ENCODE data around the gene ZNF232.
"Not testable (repeated sequence)": the region's sequence is repeated elsewhere in the genome, so short reads cannot be mapped to it uniquely, and the experiment has no call there.

The ZNF232 gene

DNA sequence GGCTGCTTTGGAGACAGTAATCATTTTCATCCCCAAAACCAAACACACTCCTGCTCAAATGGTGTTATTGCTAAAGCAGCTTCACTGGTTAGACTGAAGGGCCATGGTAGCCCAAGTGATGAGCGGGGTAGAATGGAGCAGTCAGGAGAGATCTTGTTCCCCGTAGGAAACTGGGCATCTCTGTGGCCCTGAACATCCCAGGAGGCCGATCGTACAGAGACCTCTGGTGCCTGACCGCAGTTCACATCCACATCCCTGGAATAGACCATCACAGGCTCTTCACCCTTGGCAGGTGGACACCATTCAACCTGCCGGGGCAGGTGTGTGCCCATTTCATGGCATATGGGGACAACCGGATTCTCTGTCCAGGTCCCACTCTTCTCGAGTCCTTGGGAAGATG is 18.1 kb upstream of the ZNF232 start:
- DNase-seq (ENCODE audit: low spot score): not testable (repeated sequence)

- no peak for DNase-seq (ENCODE audit: low spot score)
Measured at GRCh38 chr17:5128905-5129535, 17.3 kb upstream of the ZNF232 start.

DNA sequence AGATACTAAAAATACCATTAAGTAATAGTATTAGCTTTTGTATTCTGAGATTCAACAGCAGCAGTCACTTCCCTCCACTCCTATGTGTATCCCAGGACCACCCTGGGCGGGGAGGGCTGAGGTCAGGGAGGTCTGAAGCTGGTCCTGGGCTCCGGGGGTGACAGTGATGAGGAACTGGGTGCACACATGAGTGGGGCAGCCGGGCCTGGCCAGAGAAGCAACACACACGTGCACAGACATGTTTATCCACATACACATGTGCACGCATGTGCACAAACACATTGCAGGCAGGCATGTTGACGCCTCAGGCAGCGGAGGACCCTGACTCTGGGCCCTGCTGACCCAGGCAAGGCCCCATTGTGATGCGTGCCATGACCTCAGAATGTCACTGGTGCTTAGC is 16.7 kb upstream of the ZNF232 start:
- DNase-seq (ENCODE audit: low spot score): not testable (repeated sequence)

- DNase-seq (ENCODE audit: low spot score): no peak
Measured at GRCh38 chr17:5127910-5128309, 16.2 kb upstream of the ZNF232 start.

DNA sequence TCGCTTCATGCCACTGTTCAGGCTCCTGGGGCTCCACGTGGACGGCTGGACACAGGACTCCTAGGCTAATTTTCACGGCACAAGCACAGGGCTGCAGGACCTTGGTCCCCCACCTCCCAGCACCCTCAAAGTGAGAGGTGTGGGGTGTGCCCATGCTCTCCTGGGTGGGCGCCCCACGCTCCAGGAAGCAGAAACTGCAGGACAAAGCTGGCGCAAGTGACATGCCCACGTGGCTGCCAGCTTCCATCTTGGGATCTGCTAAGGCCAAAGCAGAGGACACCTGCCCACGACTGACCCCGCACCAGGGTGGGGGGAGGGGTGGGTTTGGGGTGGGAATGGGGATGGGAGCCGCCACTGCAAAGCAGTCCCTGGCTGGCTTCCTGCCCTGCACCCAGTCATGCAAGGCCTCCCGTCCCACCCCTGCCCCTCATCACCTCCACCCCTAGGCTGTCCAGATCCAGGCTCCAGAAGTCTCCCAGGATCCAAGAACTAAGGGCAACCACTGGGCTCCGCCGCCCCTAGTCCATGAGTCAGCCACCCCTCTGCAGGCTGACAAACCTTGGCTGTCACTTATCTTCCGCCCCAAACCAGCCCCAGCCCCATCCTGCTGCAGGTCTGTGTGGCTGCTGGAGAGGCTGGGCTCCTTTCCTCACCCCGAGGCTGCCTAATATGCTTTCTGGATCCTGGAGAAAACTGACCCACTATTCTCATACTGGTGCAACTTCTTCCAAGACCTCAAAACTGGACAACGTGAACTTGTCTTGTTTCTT is 15.2 kb upstream of the ZNF232 start:
- DNase-seq (ENCODE audit: low spot score): no peak

DNA sequence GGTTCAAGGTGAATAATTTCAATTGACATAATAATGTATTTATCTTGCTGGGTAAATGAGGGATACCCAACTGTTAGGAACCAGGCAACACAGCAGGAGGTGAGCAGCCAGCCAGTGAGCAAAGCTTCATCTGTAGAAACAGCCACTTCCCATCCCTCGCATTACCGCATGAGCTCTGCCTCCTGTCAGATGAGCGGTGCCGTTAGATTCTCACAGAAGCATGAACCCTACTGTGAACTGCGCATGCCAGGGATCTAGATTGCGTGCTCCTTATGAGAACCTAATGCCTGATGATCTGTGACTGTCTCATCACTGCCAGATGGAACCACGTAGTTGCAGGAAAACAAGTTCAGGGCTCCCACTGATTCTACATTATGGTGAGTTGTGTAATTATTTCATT is 13.2 kb upstream of the ZNF232 start:
- not testable (repeated sequence) for DNase-seq (ENCODE audit: low spot score)

DNA sequence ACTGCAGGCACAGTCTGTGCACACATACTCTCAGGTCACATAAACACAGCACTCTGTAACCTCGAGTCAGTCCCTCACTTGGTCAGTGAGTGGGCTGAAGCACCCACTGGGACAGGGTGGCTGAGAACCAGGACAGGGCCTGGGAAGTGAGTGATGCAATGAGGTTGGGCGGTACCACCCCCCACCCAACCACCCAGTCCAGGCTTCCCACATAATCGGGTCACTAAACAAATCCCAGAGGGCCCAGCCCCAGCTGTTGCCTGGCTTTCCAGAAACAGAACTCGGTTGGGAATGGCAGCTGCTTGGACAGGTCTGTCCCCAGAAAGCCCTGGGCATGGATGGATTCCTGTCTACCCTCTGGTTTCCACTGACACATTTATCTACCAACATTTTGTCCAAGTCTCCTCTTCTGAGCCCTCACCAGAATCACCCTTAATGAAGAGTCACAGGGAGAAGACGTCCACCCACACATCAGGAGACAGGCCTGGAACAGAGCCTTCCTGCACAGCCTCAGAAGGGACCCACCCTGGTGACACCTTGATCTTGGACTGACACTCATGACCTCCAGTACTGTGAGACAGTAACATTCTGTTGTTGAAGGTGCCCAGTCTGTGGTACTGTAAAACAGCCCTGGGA is 12.6 kb upstream of the ZNF232 start:
- not testable (repeated sequence) for DNase-seq (ENCODE audit: low spot score)

GRCh38 chr17:5123343-5124124 is 11.9 kb upstream of the ZNF232 start:
- no peak for DNase-seq (ENCODE audit: low spot score)

DNA sequence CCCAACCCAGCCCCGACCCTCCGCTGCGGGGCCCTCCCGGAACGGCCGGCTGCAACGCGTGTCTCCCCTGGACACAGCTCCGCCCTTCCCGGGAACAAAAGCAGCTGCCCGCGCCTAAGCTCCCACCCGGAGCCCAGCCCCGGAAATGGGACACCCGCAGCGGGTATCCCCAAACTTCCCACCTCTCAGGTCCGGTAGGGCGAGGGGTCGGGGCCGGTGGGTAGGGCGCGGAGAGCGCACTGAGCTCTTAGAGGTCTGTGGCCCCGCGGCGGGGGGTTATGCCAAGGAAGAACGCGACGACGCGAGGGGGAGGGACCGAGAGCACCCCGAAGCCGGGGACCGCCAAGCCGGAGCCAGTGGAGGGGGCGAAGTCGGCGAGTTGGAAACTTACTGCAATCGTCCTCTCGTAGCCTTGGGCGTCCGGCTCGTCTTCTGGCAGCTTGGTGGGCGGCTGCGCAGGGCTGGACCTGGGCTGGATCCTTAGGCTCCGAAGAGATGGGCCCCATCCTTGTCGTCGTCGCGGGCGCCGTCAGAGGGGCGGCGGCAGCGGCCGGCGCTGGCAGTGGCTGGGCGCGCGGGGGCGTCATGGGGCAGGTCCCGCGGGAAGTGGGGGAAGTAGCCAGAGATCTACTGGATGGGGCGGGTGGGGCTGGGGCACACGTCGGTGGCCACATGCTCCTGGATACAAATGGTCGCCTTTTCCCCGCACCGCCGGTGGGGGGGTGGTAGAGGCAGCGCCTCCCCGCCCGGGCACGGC is 11.1 kb upstream of the ZNF232 start:
- no peak for DNase-seq (ENCODE audit: low spot score)

- not testable (repeated sequence) for DNase-seq (ENCODE audit: low spot score)
Measured at GRCh38 chr17:5122056-5122455, 10.4 kb upstream of the ZNF232 start.

DNA sequence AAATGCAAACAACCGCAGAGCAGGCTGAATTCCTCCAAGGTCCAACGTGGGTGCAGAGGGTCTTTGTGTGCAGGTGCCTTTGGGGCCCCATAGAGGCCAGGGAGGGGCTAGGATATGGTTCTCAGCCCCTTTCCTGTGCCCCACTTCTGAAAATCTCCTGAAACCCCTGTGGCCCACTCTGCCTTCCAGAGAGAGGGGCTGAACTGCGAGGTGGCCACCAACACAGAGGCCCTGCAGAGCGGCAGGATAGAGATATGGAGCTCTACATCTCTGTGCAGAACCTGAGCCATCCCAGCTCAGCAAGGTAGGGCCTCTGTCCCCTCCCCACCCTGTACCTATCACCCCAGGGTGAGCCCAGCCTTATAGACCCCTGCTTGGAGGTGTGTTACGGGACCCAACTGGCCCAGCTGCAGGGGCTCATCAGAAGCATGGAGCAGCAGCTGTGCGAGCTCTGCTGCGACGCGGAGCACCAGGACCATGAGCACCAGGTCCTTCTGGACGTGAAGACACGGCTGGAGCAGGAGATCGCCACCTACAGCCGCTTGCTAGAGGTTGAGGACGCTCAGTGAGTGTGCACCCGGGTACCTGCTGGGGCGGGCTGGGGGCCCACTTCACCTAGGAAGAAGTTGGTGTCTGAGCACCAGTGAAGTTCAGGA is 9.6 kb upstream of the ZNF232 start:
- no peak for DNase-seq (ENCODE audit: low spot score)

- not testable (repeated sequence) for DNase-seq (ENCODE audit: low spot score)
Measured at GRCh38 chr17:5120436-5121185, 8.9 kb upstream of the ZNF232 start.

- DNase-seq (ENCODE audit: low spot score): no peak
Measured at GRCh38 chr17:5120036-5120435, 8.4 kb upstream of the ZNF232 start.

- DNase-seq (ENCODE audit: low spot score): no peak
Measured at GRCh38 chr17:5118219-5118618, 6.5 kb upstream of the ZNF232 start.

- DNase-seq (ENCODE audit: low spot score): no peak
Measured at GRCh38 chr17:5115673-5116651, 4.3 kb upstream of the ZNF232 start, which contains the start of gene USP6. TSS of gene USP6 (plus strand) at chr17:5116032. CDS start at chr17:5130368, 14,336 bp downstream.

GRCh38 chr17:5110816-5111215 is 862 bp downstream of the ZNF232 start:
- peak; percentile 22 for DNase-seq (ENCODE audit: low spot score)

DNA sequence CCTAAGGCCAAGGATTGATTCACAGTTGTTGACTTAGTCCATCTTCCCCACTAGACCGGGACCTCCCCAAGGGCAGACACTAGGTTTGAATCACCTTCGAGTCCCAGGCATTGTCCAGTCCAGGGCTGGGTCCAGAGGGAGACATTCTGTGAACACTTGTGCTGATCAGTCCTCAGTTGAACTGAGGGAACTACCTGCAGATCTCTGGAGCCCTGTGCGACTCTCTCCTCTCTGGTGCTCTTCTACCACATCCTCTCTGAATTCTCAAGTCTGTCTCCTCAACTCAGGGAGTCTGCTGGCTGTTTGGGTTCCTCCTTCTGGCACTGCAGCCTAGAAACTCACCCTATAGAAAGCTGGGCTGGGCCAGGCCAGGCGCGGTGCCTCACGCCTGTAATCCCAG is 10.8 kb downstream of the ZNF232 start:
- DNase-seq (ENCODE audit: low spot score): no peak

DNA sequence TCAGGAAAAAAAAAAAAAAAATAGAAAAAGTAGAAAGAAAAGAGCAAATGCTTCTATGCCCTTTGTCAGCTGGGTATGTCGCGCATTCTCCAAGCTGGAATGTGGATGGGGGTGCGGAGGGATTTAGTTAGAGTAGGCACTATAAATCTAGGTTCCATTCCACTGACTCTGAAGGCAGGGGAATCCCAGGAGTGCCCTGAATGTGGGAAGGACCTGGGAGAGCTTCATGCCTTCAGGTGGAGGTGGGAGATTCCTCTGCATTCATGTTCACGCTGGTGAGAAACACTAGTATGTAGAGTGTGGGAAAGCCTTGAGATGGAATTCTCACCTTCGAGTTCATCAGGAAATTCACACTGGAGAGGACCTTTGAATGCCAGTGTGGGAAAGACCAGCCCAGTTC is 12.4 kb downstream of the ZNF232 start:
- DNase-seq (ENCODE audit: low spot score): no peak

Measured in germinal center (tissue), 1 donor.